ENCODE measurements around the gene ANO10. TPM values are rescaled to one million over a fixed set of nuclear protein-coding genes. Genes with fewer than 3 reads are reported as not detected.

ANO10 gene
- total and polyA plus RNA-seq, 7 donors, result 10.3 to 18.8 (median 13.1) TPM

- H3K36me3 ChIP-seq (ENCODE audit: insufficient read depth in 1 of 2, low read depth in 1 of 2), result no peaks in the 10 kb centered on the region
- ATAC-seq, result no peak
- TF ChIP-seq CTCF (IDR thresholded peaks at IDR 0.05), result no peak
- no peak overlapping the region for H3K4me3 ChIP-seq
- DNase-seq, result no peak
- no peaks in the 10 kb centered on the region for H3K27me3 ChIP-seq (ENCODE audit: insufficient read depth in 3 of 3, low read length in 2 of 3)
- WGBS, 3 donors, result 68 to 80% (median 72%) methylated on average over 6 of the region's 6 CpGs
- intact Hi-C loops (cut with DNase I), result loop anchor here in 1 of 2 donors (10.0 kb wide), 1 partner anchor 206 kb away; no protein-coding TSS in a partner anchor
- H3K27ac ChIP-seq, result no peak overlapping the region
- H3K9me3 ChIP-seq, result no peaks in the 10 kb centered on the region
- peaks cover 15% of the 10 kb centered on the region for H3K4me1 ChIP-seq
These were observed 251.4 kb downstream of the ANO10 start for GRCh38 chr3:43370293-43370980.

GRCh38 chr3:43369404-43370292, 252.2 kb downstream of the ANO10 start:
- intact Hi-C loops (cut with DNase I), result loop anchor here in 1 of 2 donors (10.0 kb wide), 1 partner anchor 205 kb away; no protein-coding TSS in a partner anchor
- H3K27ac ChIP-seq, result no peak overlapping the region
- no peaks in the 10 kb centered on the region for H3K36me3 ChIP-seq (ENCODE audit: insufficient read depth in 1 of 2, low read depth in 1 of 2)
- peak; percentile 45 to 74 for DNase-seq
- no peaks in the 10 kb centered on the region for H3K27me3 ChIP-seq (ENCODE audit: insufficient read depth in 3 of 3, low read length in 2 of 3)
- peak; percentile 51 to 80 (median 72) for ATAC-seq
- peaks cover 15% of the 10 kb centered on the region for H3K4me1 ChIP-seq
- H3K4me3 ChIP-seq, result no peak overlapping the region
- TF ChIP-seq CTCF (IDR thresholded peaks at IDR 0.05), result no peak
- no peaks in the 10 kb centered on the region for H3K9me3 ChIP-seq
- 74 to 78% (median 76%) methylated on average over 8 of the region's 8 CpGs for WGBS, 3 donors

GRCh38 chr3:43366885-43367284, 254.9 kb downstream of the ANO10 start:
- Histone ChIP-seq H3K9me3 (no peaks in the 10 kb centered on the region), H3K36me3 (ENCODE audit: insufficient read depth in 1 of 2, low read depth in 1 of 2) (no peaks in the 10 kb centered on the region), H3K4me1 (peaks cover 21% of the 10 kb centered on the region), H3K27me3 (ENCODE audit: insufficient read depth in 3 of 3, low read length in 2 of 3) (no peaks in the 10 kb centered on the region), H3K27ac (peak overlapping the region; percentile 56), H3K4me3 (no peak overlapping the region)
- intact Hi-C loops (cut with DNase I), result no loop called here
- 32 to 60% (median 45%) methylated on average over 9 of the region's 9 CpGs for WGBS, 3 donors
- peak in 3 of 4 donors; percentile 25 to 35 (median 33) for ATAC-seq
- TF ChIP-seq CTCF (IDR thresholded peaks at IDR 0.05), result no peak
- no peak for DNase-seq

- Histone ChIP-seq H3K9me3 (no peaks in the 10 kb centered on the region), H3K4me1 (peaks cover 21% of the 10 kb centered on the region), H3K27me3 (ENCODE audit: insufficient read depth in 3 of 3, low read length in 2 of 3) (no peaks in the 10 kb centered on the region), H3K27ac (peak overlapping the region; percentile 56), H3K4me3 (no peak overlapping the region), H3K36me3 (ENCODE audit: insufficient read depth in 1 of 2, low read depth in 1 of 2) (no peaks in the 10 kb centered on the region)
- DNase-seq, result peak in 1 of 2 donors; percentile 82
- TF ChIP-seq CTCF (IDR thresholded peaks at IDR 0.05), result no peak
- peak; percentile 32 to 78 (median 70) for ATAC-seq
- intact Hi-C loops (cut with DNase I), result no loop called here
- WGBS, 3 donors, result 18 to 51% (median 21%) methylated on average over 11 of the region's 11 CpGs
These were observed 255.3 kb downstream of the ANO10 start for GRCh38 chr3:43366481-43366880.
